HCT116 (cell line): ENCODE measurements around the gene MAP4K2. TPM values are rescaled to one million over a fixed set of nuclear protein-coding genes. Genes with fewer than 3 reads are reported as not detected.

ENCODE experiments used
- ATAC-seq: fragments of 200-7000 bp; cut with Tn5 transposase; 2 replicates; pipeline ENCODE4 v1.9.1; 2020; ENCODE audit warnings: mild to moderate bottlenecking, moderate library complexity
- BruUV-seq: library from RNA; stranded (reverse); fragments of 400-500 nt; replicated peaks from 2 replicates; lab custom pipeline; 2021; lab: Mats Ljungman, UMichigan
- CTCF ChIA-PET: fragments of 300-600 bp; sonication (Branson Sonifier 250); formaldehyde crosslinking; loops from one replicate; lab custom pipeline; 2021; ENCODE audit warnings: antibody characterized with exemption; lab: Charles Lee
- POLR2A ChIA-PET: fragments of 300-600, 350-600 bp; sonication (Branson Sonifier 250); formaldehyde crosslinking; loops from one replicate; lab custom pipeline; 2021; ENCODE audit warnings: antibody characterized with exemption; lab: Charles Lee
- RAD21 ChIA-PET, 2 experiments: fragments of 300-600 bp; sonication (Branson Sonifier 250); formaldehyde crosslinking; loops; one replicate each; lab custom pipeline; 2023; ENCODE audit warnings: low total read pairs in 2 of 2; ENCODE audit not compliant: uncharacterized antibody in 2 of 2, unreplicated experiment in 2 of 2, low non-redundant PET in 1 of 2; lab: Charles Lee
- DNase-seq: peaks from one replicate; pipeline ENCODE4 v3.0.0-alpha.2; 2010; ENCODE audit warnings: low read depth, low spot score
- H2AFZ ChIP-seq: fragments of 200-600 bp; shearing (Covaris generic), sonication (generic); 2 replicates; pipeline ENCODE4 v1.6.1; 2017; ENCODE audit warnings: low read depth, mixed run types, mixed read lengths, antibody characterized with exemption, low read length; ENCODE audit not compliant: poor library complexity, severe bottlenecking
- H3K27ac ChIP-seq: 2 replicates; pipeline ENCODE4 v1.5.1; 2012; ENCODE audit warnings: low read depth, low read length
- H3K27me3 ChIP-seq: fragments of 200-600 bp; sonication (generic); 2 replicates; pipeline ENCODE4 v1.6.1; 2016; ENCODE audit warnings: mixed run types, low read length, mixed read lengths; ENCODE audit not compliant: insufficient read depth
- H3K36me3 ChIP-seq, 2 experiments: fragments of 200-500 bp in 1 of 2; fragments of 200-600 bp in 1 of 2; sonication (Bioruptor generic) in 1 of 2; sonication (generic) in 1 of 2; 2 replicates each; pipeline versions ENCODE4 v1.5.1 to v1.6.1; 2014 to 2016; ENCODE audit warnings: low read length in 2 of 2, inconsistent platforms in 1 of 2, mixed read lengths in 1 of 2, mixed run types in 1 of 2; ENCODE audit not compliant: insufficient read depth in 2 of 2, control insufficient read depth in 1 of 2
- H3K4me1 ChIP-seq, 2 experiments: fragments of 200-600 bp in 1 of 2; sonication (generic) in 1 of 2; 2 replicates each; pipeline versions ENCODE4 v1.5.1 to v1.6.1; 2012 to 2017; ENCODE audit warnings: low read length in 2 of 2, inconsistent platforms in 1 of 2, mild to moderate bottlenecking in 1 of 2, mixed read lengths in 1 of 2, mixed run types in 1 of 2, moderate library complexity in 1 of 2; ENCODE audit not compliant: insufficient read depth in 2 of 2, control insufficient read depth in 1 of 2
- H3K4me2 ChIP-seq: fragments of 200-600 bp; sonication (generic); 2 replicates; pipeline ENCODE4 v1.6.1; 2017; ENCODE audit warnings: mixed run types, low read length, mixed read lengths
- H3K4me3 ChIP-seq, 2 experiments: fragments of 200-600 bp in 1 of 2; sonication (generic) in 1 of 2; replicated peaks in 1 of 2; 2 replicates each; pipeline ENCODE4 v1.5.1; 2011 to 2016; ENCODE audit warnings: low read length in 2 of 2, control low read depth in 1 of 2, low read depth in 1 of 2, mild to moderate bottlenecking in 1 of 2, mixed read lengths in 1 of 2, mixed run types in 1 of 2
- H3K79me2 ChIP-seq: fragments of 200-600 bp; sonication (generic); 2 replicates; pipeline ENCODE4 v1.6.1; 2017; ENCODE audit warnings: mild to moderate bottlenecking, mixed run types, low read length, moderate library complexity, mixed read lengths; ENCODE audit not compliant: insufficient read depth
- H3K9ac ChIP-seq: fragments of 200-600 bp; sonication (generic); 2 replicates; pipeline ENCODE4 v1.6.1; 2016; ENCODE audit warnings: low read length, mixed read lengths
- H3K9me2 ChIP-seq: fragments of 200-600 bp; sonication (generic), shearing (Covaris generic); 2 replicates; pipeline ENCODE4 v1.6.1; 2017; ENCODE audit warnings: mixed run types, mild to moderate bottlenecking, moderate library complexity; ENCODE audit not compliant: insufficient read depth
- H3K9me3 ChIP-seq, 2 experiments: fragments of 200-500 bp in 1 of 2; fragments of 200-600 bp in 1 of 2; sonication (Bioruptor generic) in 1 of 2; sonication (generic) in 1 of 2; 2 replicates each; pipeline ENCODE4 v1.6.1; 2014 to 2017; ENCODE audit warnings: low read length in 2 of 2, mixed read lengths in 2 of 2, inconsistent platforms in 1 of 2, low read depth in 1 of 2, mild to moderate bottlenecking in 1 of 2, mixed run types in 1 of 2, moderate library complexity in 1 of 2; ENCODE audit not compliant: control insufficient read depth in 1 of 2, insufficient read depth in 1 of 2
- H4K20me1 ChIP-seq: fragments of 200-600 bp; sonication (generic), shearing (Covaris generic); 2 replicates; pipeline ENCODE4 v1.6.1; 2017; ENCODE audit warnings: mixed run types, mild to moderate bottlenecking, moderate library complexity; ENCODE audit not compliant: insufficient read depth
- ATF3 ChIP-seq: IDR thresholded peaks from 2 replicates; pipeline ENCODE4 v1.6.1; 2012
- CEBPB ChIP-seq: IDR thresholded peaks from 2 replicates; pipeline ENCODE4 v1.6.1; 2012; ENCODE audit warnings: low read depth
- ELF1 ChIP-seq: IDR thresholded peaks from 2 replicates; pipeline ENCODE4 v1.6.1; 2012; ENCODE audit warnings: low read depth, borderline replicate concordance
- EZH2 ChIP-seq: fragments of 200-600 bp; sonication (generic); IDR thresholded peaks from 2 replicates; pipeline ENCODE4 v1.6.1; 2017; ENCODE audit warnings: antibody characterized with exemption, mixed run types
- MAX ChIP-seq: IDR thresholded peaks from 2 replicates; pipeline ENCODE4 v1.6.1; 2012
- POLR2A ChIP-seq: IDR thresholded peaks from 2 replicates; pipeline ENCODE4 v1.7.0; 2011; ENCODE audit warnings: borderline replicate concordance; ENCODE audit not compliant: insufficient read depth, insufficient read length; ENCODE audit errors: extremely low read depth
- POLR2AphosphoS5 ChIP-seq: IDR thresholded peaks from 2 replicates; pipeline ENCODE4 v1.6.1; 2011; ENCODE audit warnings: mild to moderate bottlenecking, low read depth, low read length, moderate library complexity
- RAD21 ChIP-seq: IDR thresholded peaks from 2 replicates; pipeline ENCODE4 v1.6.1; 2012; ENCODE audit warnings: low read depth, mild to moderate bottlenecking
- TCF7L2 ChIP-seq: IDR thresholded peaks from 2 replicates; pipeline ENCODE4 v1.7.0; 2011; ENCODE audit warnings: borderline replicate concordance, inconsistent platforms; ENCODE audit not compliant: insufficient read depth, insufficient read length; ENCODE audit errors: extremely low read depth
- YY1 ChIP-seq: IDR thresholded peaks from 2 replicates; pipeline ENCODE4 v1.6.1; 2011; ENCODE audit warnings: low read length, low read depth, moderate library complexity, mild to moderate bottlenecking; ENCODE audit not compliant: insufficient replicate concordance; ENCODE audit errors: extremely low read depth
- ZNF274 ChIP-seq: fragments of 200-500 bp; sonication (Bioruptor generic); IDR thresholded peaks from 2 replicates; pipeline ENCODE4 v1.6.1; 2014; ENCODE audit warnings: mild to moderate bottlenecking, low read depth, low read length, inconsistent platforms
- intact Hi-C: fragments of 100-400 bp; cut with micrococcal nuclease; formaldehyde crosslinking; loops from 2 replicates; pipeline ENCODE4 v1.10.0; 2022
- total RNA-seq: library from RNA; stranded (reverse); gene quantifications from one replicate; pipeline ENCODE4 v1.2.1, GENCODE V29; 2021; ENCODE audit not compliant: unreplicated experiment
- TF ChIP-seq, protein P1 (sequence below): IDR thresholded peaks from 2 replicates; pipeline ENCODE4 v1.6.1; 2012; ENCODE audit warnings: low read depth
- TF ChIP-seq, protein P2 (sequence below), 3 experiments: fragments of 200-600 bp in 1 of 3; sonication (generic) in 1 of 3; IDR thresholded peaks in 2 of 3; conservative IDR thresholded peaks in 1 of 3; 2 replicates each; pipeline ENCODE4 v1.5.1; 2012 to 2017; ENCODE audit warnings: low read depth in 2 of 3, low read length in 2 of 3, antibody characterized with exemption in 1 of 3, borderline replicate concordance in 1 of 3, control low read depth in 1 of 3, mild to moderate bottlenecking in 1 of 3, mixed read lengths in 1 of 3, mixed run types in 1 of 3, moderate library complexity in 1 of 3; ENCODE audit not compliant: insufficient read depth in 1 of 3
- TF ChIP-seq, protein P3 (sequence below): IDR thresholded peaks from 2 replicates; pipeline ENCODE4 v1.6.1; 2011; ENCODE audit warnings: mild to moderate bottlenecking, low read length, moderate library complexity; ENCODE audit not compliant: insufficient replicate concordance; ENCODE audit errors: extremely low read depth

The MAP4K2 gene
- total RNA-seq, 1 experiment from 2014 or later, result 44.2 TPM

GRCh38 chr11:64745521-64746328 lies 57.3 kb downstream of the MAP4K2 start:
- TF ChIP-seq YY1 (no peak), RAD21 (no peak), EZH2 (no peak), ATF3 (no peak), POLR2AphosphoS5 (no peak), MAX (no peak), TCF7L2 (no peak), CEBPB (no peak), ZNF274 (no peak), POLR2A (no peak), ELF1 (no peak)
- TF ChIP-seq, protein P1, sequence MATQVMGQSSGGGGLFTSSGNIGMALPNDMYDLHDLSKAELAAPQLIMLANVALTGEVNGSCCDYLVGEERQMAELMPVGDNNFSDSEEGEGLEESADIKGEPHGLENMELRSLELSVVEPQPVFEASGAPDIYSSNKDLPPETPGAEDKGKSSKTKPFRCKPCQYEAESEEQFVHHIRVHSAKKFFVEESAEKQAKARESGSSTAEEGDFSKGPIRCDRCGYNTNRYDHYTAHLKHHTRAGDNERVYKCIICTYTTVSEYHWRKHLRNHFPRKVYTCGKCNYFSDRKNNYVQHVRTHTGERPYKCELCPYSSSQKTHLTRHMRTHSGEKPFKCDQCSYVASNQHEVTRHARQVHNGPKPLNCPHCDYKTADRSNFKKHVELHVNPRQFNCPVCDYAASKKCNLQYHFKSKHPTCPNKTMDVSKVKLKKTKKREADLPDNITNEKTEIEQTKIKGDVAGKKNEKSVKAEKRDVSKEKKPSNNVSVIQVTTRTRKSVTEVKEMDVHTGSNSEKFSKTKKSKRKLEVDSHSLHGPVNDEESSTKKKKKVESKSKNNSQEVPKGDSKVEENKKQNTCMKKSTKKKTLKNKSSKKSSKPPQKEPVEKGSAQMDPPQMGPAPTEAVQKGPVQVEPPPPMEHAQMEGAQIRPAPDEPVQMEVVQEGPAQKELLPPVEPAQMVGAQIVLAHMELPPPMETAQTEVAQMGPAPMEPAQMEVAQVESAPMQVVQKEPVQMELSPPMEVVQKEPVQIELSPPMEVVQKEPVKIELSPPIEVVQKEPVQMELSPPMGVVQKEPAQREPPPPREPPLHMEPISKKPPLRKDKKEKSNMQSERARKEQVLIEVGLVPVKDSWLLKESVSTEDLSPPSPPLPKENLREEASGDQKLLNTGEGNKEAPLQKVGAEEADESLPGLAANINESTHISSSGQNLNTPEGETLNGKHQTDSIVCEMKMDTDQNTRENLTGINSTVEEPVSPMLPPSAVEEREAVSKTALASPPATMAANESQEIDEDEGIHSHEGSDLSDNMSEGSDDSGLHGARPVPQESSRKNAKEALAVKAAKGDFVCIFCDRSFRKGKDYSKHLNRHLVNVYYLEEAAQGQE, result no peak
- TF ChIP-seq, protein P2, sequence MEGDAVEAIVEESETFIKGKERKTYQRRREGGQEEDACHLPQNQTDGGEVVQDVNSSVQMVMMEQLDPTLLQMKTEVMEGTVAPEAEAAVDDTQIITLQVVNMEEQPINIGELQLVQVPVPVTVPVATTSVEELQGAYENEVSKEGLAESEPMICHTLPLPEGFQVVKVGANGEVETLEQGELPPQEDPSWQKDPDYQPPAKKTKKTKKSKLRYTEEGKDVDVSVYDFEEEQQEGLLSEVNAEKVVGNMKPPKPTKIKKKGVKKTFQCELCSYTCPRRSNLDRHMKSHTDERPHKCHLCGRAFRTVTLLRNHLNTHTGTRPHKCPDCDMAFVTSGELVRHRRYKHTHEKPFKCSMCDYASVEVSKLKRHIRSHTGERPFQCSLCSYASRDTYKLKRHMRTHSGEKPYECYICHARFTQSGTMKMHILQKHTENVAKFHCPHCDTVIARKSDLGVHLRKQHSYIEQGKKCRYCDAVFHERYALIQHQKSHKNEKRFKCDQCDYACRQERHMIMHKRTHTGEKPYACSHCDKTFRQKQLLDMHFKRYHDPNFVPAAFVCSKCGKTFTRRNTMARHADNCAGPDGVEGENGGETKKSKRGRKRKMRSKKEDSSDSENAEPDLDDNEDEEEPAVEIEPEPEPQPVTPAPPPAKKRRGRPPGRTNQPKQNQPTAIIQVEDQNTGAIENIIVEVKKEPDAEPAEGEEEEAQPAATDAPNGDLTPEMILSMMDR (IDR thresholded peaks at IDR 0.05 in 2 of 3, conservative IDR thresholded peaks at IDR 0.05 in 1 of 3; ENCODE audit: borderline replicate concordance in 1 of 3, insufficient read depth in 1 of 3, low read depth in 2 of 3, low read length in 2 of 3), result no peak
- TF ChIP-seq, protein P3, sequence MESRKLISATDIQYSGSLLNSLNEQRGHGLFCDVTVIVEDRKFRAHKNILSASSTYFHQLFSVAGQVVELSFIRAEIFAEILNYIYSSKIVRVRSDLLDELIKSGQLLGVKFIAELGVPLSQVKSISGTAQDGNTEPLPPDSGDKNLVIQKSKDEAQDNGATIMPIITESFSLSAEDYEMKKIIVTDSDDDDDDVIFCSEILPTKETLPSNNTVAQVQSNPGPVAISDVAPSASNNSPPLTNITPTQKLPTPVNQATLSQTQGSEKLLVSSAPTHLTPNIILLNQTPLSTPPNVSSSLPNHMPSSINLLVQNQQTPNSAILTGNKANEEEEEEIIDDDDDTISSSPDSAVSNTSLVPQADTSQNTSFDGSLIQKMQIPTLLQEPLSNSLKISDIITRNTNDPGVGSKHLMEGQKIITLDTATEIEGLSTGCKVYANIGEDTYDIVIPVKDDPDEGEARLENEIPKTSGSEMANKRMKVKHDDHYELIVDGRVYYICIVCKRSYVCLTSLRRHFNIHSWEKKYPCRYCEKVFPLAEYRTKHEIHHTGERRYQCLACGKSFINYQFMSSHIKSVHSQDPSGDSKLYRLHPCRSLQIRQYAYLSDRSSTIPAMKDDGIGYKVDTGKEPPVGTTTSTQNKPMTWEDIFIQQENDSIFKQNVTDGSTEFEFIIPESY, result no peak
- H4K20me1 ChIP-seq, result no peaks in the 10 kb centered on the region
- H3K27ac ChIP-seq, result no peak overlapping the region
- DNase-seq (no peak), ATAC-seq (no peak)
- ChIA-PET RAD21 (no interaction called here), CTCF (no interaction called here), POLR2A (no interaction called here)
- H2AFZ ChIP-seq, result no peak overlapping the region
- H3K4me1 ChIP-seq, result peaks cover 7 to 26% of the 10 kb centered on the region in 2 experiments; a peak in 3 of 4 replicates
- H3K9me2 ChIP-seq, result no peaks in the 10 kb centered on the region
- H3K9me3 ChIP-seq, result no peaks in the 10 kb centered on the region
- H3K36me3 ChIP-seq, result no peaks in the 10 kb centered on the region
- no TSS peak for BruUV-seq
- no peaks in the 10 kb centered on the region for H3K79me2 ChIP-seq
- no peaks in the 10 kb centered on the region for H3K27me3 ChIP-seq
- H3K4me3 ChIP-seq, result no peak overlapping the region
- no peak overlapping the region for H3K4me2 ChIP-seq
- H3K9ac ChIP-seq, result no peak overlapping the region
- intact Hi-C loops, result no loop called here
